ENCODE measurements around the gene ZNF277. TPM values are rescaled to one million over a fixed set of nuclear protein-coding genes. Genes with fewer than 3 reads are reported as not detected.

Gene ZNF277
- total RNA-seq, 6 donors from 2014 or later: 20.8 to 63.1 (median 34.8) TPM

DNA sequence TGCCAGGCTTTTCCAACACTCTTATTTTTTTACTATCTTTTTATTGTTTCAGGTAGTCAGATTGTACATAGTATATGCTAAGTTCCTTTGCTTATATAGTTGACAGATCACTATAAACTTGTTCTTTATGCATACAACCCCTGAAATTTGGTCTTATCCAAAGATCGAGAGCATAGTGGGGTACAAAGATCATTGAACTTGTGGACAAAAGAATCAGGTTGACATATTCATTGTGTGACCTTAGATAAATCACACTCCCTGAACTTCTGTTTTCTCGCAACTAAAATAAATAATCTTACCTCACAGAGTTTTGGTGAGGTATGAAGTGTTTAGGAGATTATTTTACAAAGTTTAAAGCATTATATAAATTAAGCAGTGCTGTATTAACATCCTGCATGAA, 22.1 kb downstream of the ZNF277 start:
- Histone ChIP-seq H3K27me3 (no peaks in the 10 kb centered on the region), H3K4me1 (no peaks in the 10 kb centered on the region), H3K27ac (no peak overlapping the region), H3K36me3 (no peaks in the 10 kb centered on the region), H3K4me3 (no peak overlapping the region), H3K9me3 (no peaks in the 10 kb centered on the region)
- WGBS, 2 donors: 88 to 92% methylated on average over 2 of the region's 2 CpGs
- TF ChIP-seq POLR2A (IDR thresholded peaks at IDR 0.05) (no peak), POLR2AphosphoS5 (IDR thresholded peaks at IDR 0.05) (no peak), EP300 (IDR thresholded peaks at IDR 0.05) (no peak)
- TF ChIP-seq, protein P1, sequence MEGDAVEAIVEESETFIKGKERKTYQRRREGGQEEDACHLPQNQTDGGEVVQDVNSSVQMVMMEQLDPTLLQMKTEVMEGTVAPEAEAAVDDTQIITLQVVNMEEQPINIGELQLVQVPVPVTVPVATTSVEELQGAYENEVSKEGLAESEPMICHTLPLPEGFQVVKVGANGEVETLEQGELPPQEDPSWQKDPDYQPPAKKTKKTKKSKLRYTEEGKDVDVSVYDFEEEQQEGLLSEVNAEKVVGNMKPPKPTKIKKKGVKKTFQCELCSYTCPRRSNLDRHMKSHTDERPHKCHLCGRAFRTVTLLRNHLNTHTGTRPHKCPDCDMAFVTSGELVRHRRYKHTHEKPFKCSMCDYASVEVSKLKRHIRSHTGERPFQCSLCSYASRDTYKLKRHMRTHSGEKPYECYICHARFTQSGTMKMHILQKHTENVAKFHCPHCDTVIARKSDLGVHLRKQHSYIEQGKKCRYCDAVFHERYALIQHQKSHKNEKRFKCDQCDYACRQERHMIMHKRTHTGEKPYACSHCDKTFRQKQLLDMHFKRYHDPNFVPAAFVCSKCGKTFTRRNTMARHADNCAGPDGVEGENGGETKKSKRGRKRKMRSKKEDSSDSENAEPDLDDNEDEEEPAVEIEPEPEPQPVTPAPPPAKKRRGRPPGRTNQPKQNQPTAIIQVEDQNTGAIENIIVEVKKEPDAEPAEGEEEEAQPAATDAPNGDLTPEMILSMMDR (IDR thresholded peaks at IDR 0.05): no peak
- ATAC-seq (ENCODE audit: low FRiP score in 2 of 2): no peak
- no peak for DNase-seq

DNA sequence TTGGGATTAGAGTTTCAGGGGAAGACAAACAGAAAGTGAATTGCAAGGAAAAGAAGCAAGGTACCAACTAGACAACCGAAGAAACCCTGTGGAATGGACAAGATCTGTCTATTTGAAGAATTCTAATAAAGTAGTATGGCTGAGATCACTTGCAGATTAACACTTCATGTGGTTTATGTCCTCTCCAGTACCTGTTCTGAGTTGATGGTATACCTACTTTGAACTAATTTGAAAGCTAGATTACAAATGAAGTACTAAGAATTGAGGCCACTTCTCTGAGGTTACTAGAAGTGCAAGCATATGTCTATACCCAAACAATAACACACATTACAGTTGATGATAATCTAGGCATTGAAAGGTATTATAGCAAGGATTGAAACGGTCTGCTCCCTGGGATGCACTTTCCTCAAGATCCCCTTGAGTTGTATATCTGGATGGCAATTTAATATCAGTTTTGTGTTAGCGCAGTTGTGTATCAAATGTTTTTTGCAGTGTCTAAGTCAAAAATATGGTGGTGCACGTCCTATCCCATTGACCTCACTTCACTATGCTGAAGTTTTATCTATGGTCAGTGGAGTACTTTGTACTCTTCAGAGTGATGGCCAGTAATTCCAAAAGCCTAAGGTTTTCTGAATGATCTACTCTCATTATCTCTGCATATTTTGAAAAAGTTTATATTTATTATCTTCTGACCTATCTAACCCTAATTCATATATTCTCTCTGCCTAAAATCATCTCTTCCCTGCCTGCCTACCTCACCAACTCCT, 25.9 kb downstream of the ZNF277 start:
- no peak for ATAC-seq (ENCODE audit: low FRiP score in 2 of 2)
- Histone ChIP-seq H3K9me3 (no peaks in the 10 kb centered on the region), H3K27ac (no peak overlapping the region), H3K4me1 (no peaks in the 10 kb centered on the region), H3K4me3 (no peak overlapping the region), H3K36me3 (no peaks in the 10 kb centered on the region), H3K27me3 (no peaks in the 10 kb centered on the region)
- 72 to 84% methylated on average over 4 of the region's 4 CpGs for WGBS, 2 donors
- DNase-seq: no peak
- TF ChIP-seq EP300 (IDR thresholded peaks at IDR 0.05) (no peak), POLR2AphosphoS5 (IDR thresholded peaks at IDR 0.05) (no peak), POLR2A (IDR thresholded peaks at IDR 0.05) (no peak)
- TF ChIP-seq, protein P1 (IDR thresholded peaks at IDR 0.05): no peak

DNA sequence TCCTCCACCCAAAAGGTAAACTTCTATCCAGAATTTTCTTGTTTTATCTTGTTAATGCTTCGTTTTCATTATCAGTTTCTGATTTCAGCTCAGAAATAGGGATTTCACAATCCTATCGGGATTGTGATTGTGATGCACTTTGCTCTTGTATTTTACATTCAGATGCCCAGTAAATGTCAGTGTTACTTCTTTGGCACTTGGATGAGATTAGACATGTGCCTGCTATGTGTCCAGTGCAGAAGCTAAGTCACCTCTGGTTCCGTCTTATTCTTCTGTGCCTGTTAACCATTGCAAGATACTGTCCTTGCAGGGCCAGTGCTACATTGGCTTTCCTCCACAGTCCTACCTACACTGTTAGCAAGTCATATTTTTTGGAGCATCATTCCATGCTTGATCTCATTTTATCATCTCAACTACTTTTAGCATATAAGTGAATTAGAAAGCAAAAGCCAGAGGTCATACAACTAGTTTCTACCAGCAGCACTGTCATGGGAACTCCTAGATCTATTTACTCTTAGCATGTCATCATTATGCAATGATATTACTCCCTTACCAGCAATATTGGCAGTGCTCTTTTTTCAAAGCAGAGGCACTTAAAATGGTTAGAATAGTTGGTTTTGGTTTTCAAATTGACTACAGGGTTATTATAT, 26.7 kb downstream of the ZNF277 start:
- no peaks in the 10 kb centered on the region for H3K4me1 ChIP-seq
- no peaks in the 10 kb centered on the region for H3K27me3 ChIP-seq
- no peaks in the 10 kb centered on the region for H3K36me3 ChIP-seq
- ATAC-seq (ENCODE audit: low FRiP score in 2 of 2) (no peak), DNase-seq (no peak)
- no peak overlapping the region for H3K4me3 ChIP-seq
- 82 to 85% methylated on average over 3 of the region's 3 CpGs for WGBS, 2 donors
- TF ChIP-seq EP300 (IDR thresholded peaks at IDR 0.05) (no peak), POLR2A (IDR thresholded peaks at IDR 0.05) (no peak), POLR2AphosphoS5 (IDR thresholded peaks at IDR 0.05) (no peak)
- TF ChIP-seq, protein P1 (IDR thresholded peaks at IDR 0.05): no peak
- H3K27ac ChIP-seq: no peak overlapping the region
- no peaks in the 10 kb centered on the region for H3K9me3 ChIP-seq

DNA sequence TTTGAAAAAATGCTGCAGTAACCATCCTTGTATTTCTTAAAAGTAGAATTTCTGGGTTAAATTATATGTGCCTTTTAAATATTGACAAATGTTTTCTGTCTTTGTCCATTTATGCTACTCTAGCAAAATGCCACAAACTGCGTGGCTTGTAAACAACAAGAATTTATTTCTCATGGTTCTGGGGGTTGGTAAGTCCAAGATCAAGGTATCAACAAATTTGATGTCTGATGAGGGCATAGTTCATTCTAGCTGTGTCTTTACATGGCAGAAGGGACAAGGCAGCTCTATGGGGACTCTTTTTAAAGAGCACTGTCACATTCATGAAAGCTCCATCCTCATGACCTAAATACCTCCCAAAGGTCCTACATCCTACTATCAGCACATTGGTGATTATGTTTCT, 27.7 kb downstream of the ZNF277 start:
- Histone ChIP-seq H3K27me3 (no peaks in the 10 kb centered on the region), H3K4me1 (no peaks in the 10 kb centered on the region), H3K36me3 (no peaks in the 10 kb centered on the region), H3K4me3 (no peak overlapping the region), H3K27ac (no peak overlapping the region), H3K9me3 (no peaks in the 10 kb centered on the region)
- no peak for ATAC-seq (ENCODE audit: low FRiP score in 2 of 2)
- TF ChIP-seq POLR2AphosphoS5 (IDR thresholded peaks at IDR 0.05) (no peak), POLR2A (IDR thresholded peaks at IDR 0.05) (no peak), EP300 (IDR thresholded peaks at IDR 0.05) (no peak)
- TF ChIP-seq, protein P1 (IDR thresholded peaks at IDR 0.05): no peak
- 93 to 94% methylated on average over 1 of the region's 1 CpG for WGBS, 2 donors
- DNase-seq: no peak
